Measurements from ENCODE around the gene KHDC4.
A peak's percentile ranks its signal among the peaks of the same experiment; 100 is the strongest.
"Not testable (repeated sequence)": the region's sequence is repeated elsewhere in the genome, so short reads cannot be mapped to it uniquely, and the experiment has no call there.

Gene KHDC4

DNA sequence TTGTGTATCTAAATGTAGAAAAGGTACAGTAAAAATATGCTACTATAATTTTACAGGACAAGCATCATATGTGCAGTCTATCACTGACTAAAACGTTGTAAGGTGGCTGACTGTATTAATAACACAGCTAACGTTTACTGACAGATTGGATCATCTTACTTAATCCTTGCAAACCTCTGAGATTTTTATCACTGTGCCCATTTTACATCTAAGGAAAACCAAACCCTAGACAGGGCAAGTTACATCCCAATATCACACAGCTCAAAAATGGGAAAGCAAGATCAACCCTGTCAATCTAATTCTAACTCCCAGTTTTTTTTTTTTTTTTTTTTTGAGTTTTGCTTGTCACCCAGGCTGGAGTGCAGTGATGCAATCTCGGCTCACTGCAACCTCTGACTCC lies 15.6 kb downstream of the KHDC4 start:
- in situ Hi-C loops (cut with MboI; ENCODE audit: low pct_unique_long_range_greater_than_20kb, low sequenced_read_pairs), result no loop called here
- DNase-seq, result no peak

DNA sequence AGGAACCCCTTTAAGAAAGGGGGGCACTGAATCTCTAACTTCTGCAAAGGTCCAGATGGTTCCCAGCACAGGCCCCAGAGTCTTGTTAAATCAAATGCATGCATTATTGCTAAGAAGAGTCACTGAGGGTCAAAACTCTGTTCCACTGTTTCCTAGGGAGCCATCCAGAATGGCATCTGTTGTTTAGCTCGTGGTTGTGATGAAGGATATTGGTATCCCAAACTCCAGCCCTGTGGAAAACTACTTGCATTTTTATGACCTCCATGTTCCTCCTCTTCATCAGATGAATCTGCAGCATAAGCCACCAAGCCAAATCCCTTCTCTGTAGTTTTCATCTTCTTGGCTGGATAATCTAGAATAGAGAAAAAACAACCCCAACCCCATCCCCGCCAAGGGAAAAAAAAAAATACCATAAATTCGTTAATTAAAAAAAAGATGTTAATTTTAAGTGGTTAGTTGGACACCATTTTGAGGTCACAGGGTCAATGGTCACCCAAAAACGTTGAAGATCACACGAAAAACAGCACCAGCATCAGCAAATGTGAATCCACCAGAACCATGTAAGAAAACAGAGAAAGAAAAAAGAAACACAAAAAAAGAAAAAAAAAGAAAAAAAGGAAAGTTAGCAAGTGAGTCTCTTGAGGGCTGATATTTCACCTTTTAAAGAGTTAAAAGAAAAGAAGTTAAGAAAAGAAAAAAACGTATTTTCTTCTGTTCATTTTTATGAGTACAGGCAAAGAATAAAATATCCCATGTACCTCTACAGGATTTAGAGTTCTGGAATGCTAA lies 20.1 kb downstream of the KHDC4 start:
- no peak for DNase-seq
- in situ Hi-C loops (cut with MboI; ENCODE audit: low pct_unique_long_range_greater_than_20kb, low sequenced_read_pairs), result no loop called here

DNA sequence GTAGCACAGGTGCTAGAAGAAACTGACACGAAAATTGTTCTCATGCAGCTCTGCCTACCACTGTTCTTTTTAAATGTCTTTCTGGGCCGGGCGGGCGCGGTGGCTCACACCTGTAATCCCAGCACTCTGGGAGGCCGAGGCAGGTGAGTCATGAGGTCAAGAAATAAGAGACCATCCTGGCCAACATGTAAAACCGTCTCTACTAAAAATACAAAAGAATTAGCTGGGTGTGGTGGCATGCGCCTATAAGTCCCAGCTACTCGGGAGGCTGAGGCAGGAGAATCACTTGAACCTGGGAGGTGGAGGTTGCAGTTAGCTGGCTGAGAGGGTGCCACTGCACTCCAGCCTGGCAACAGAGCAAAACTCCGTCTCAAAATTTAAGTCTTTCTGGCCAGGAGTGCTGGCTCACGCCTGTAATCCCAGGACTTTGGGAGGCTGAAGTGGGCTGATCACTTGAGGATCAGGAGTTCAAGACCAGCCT lies 22.1 kb downstream of the KHDC4 start:
- in situ Hi-C loops (cut with MboI; ENCODE audit: low pct_unique_long_range_greater_than_20kb, low sequenced_read_pairs), result no loop called here
- no peak for DNase-seq

DNA sequence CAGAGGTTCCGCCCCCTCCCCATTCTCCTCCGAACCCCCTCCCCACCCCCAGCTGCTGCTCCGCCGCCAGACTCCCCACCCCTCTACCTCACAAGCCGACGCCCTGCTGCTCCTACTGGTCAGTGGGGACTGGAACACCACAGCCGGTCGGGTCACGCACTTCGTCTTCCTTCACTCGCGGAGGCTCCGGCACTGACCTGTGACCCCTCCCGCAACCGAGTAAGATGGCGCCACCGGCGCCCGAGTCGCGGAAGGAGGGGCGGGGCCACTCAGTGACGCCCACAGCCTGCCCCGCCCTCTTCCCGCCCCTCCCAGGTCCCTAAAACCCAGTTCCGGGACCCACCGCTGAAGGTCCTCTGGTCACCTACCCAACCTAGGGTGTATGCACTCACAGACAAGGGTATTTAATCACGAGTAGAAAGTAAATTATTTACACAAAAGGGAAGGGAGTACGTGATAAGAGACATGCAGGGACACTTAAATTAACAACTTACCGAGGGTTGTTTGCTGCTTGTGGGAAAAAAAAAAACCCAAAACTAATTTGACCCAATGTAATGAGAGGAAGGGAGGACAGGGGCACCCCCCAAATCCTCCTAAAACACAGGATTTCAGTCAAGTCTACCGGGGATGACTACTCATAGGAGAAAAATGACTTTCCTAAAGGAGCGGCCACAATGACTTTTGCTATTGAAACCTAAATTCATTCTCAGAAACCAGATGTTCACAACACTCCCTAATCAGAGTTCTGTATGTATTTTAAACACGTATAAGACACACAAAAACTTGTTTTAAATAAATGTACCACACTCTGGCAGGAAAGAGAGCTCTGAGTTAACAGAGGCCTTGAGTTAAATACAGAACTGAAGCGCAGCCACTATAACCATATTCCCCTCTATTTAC lies 22.8 kb downstream of the KHDC4 start, which contains the start of gene RIT1:
Gene RIT1 (minus strand): TSS at position 194 of the 900 bp plus-strand sequence. CDS start 588 bp downstream, outside the sequence.
- DNase-seq, result peak; percentile 79
- in situ Hi-C loops (cut with MboI; ENCODE audit: low pct_unique_long_range_greater_than_20kb, low sequenced_read_pairs), result no loop called here

DNA sequence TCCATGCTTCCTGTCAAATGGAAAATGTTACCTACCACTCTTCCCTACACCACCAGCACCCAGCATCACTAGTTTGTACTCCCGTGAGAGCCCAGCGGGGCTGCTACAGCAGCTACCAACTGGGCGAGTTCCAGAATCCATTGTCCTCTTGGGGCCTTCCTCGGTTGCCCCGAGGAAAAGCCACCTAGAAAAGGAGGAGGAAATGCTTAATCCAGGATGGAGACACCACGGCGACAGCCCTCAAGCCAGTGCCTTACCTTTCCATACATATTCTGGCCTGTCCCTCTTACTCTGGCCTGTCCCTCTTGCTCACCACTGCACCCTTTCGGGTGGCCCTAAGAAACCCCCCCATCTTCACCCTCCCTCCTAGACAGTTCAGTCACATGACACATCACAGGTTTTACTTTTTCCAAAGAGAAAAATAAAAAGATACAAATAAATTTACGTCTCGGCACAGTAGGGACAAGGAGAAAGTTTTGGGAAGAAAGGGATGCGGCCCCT lies 23.5 kb downstream of the KHDC4 start:
- DNase-seq, result peak; percentile 16

DNA sequence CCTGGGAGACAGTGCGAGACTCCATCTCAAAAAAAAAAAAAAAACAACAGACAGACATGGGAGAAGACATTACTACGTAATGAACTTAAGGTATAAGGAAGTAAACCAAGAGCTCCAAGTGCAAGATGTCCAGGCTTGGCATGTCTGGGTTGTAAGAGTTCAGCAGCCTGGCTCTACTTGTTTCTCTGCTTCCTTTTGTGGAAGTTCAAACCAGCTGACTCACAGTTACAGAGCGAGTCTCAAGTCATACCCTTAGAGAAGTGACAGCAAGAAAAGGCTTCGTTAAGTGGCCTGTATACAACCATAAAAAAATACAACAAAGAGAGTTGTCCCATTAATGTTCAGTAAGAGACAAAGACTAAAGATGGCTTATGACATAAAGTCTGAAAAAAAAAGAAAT lies 24.3 kb downstream of the KHDC4 start:
- in situ Hi-C loops (cut with MboI; ENCODE audit: low pct_unique_long_range_greater_than_20kb, low sequenced_read_pairs), result no loop called here
- peak; percentile 51 for DNase-seq

More for the DNA sequence above, 23.5 kb downstream of the KHDC4 start:
- in situ Hi-C loops (cut with MboI; ENCODE audit: low pct_unique_long_range_greater_than_20kb, low sequenced_read_pairs), result no loop called here

DNA sequence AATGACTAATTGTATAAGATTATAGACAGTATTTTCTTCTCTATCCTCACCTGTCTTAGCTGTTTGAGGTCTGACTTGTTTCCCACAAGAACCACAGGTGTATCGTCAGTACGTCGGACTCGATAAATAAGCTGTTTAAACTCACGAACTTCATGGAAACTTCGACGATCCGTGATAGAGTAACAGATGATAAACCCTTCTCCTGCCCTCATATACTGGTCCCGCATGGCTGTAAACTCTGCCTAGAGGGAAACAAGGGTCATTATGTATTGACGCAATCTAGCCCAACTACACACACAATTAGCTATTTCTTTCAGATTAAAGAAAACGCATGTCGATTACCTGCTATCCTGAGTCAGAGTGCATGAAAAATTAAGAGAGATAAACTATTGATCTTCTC lies 30.0 kb downstream of the KHDC4 start:
- in situ Hi-C loops (cut with MboI; ENCODE audit: low pct_unique_long_range_greater_than_20kb, low sequenced_read_pairs), result no loop called here
- DNase-seq, result no peak

DNA sequence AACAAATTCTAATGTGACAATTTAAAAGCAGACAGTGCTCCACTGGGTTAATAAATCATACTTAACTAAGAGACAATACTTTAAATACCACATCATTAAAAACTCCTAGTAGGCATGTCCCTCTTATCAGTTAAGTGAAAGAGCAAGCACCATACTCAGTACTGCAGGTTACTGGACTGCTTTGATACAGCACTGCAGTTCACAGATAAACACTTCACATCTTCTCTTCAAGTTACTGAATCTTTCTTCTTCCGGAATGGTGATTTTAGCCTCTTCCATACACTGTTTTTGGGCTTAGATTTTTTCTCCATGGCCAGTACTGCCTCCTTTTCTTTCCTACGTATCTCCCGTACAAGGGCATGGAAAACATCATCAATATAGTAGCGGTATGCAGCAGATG lies 34.1 kb downstream of the KHDC4 start:
- in situ Hi-C loops (cut with MboI; ENCODE audit: low pct_unique_long_range_greater_than_20kb, low sequenced_read_pairs), result no loop called here
- no peak for DNase-seq

DNA sequence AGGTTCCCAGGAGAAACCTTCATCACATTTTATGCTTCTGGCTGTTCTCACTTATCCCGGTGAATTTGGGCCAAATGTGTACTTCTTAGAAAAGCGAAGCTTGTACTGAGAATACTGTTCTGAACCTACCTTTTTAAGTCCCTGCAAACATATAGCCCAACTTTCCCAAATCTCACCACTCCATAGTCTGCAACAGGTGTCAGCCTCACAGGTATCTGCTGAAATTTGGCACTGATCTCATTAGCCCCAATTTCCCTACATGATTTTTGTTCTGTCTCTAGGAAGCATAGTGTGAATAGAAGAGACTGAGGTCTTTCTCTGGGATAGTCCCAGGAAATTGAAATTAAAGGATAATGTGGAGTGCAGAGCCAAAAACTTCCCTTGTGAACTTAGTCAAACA lies 34.5 kb downstream of the KHDC4 start:
- in situ Hi-C loops (cut with MboI; ENCODE audit: low pct_unique_long_range_greater_than_20kb, low sequenced_read_pairs), result no loop called here

DNA sequence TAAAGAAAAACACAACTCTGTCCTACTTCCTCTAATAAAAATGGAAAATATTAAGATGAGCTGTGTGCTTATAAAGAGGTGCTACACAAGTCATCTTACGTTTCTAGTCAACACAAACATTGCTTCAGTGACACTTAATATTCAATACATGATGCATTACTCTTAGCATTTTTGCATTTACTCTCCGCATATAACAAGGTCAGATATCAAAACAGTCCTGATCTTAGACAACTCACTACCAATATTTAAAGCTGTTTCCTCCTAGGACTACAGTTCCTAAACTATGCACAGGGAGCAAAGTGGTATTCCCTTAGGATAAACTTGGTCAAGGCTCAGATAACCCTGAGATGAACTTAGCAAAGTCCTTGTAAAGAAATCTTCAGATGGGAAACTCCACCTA lies 35.3 kb downstream of the KHDC4 start:
- DNase-seq, result no peak
- in situ Hi-C loops (cut with MboI; ENCODE audit: low pct_unique_long_range_greater_than_20kb, low sequenced_read_pairs), result no loop called here

More for the DNA sequence above, 34.5 kb downstream of the KHDC4 start:
- no peak for DNase-seq

DNA sequence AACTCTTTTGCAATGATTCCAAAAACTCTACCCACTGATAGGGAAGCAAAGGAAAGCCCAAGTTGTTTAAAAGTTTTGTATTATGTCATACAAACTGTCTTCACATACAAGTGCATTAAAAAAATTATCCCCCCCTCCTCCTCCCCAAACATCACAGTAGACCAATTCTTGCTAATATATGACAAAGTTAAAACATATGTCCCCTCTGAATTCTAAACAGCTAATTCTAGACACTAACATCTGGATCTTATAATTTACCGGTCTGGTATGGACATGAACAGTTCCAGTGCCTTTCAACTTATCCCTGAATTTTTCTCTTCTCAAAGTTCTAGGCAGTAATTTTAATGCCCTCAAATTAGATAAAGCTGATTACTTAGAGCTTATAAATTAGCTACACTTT lies 36.5 kb downstream of the KHDC4 start:
- in situ Hi-C loops (cut with MboI; ENCODE audit: low pct_unique_long_range_greater_than_20kb, low sequenced_read_pairs), result no loop called here
- no peak for DNase-seq

DNA sequence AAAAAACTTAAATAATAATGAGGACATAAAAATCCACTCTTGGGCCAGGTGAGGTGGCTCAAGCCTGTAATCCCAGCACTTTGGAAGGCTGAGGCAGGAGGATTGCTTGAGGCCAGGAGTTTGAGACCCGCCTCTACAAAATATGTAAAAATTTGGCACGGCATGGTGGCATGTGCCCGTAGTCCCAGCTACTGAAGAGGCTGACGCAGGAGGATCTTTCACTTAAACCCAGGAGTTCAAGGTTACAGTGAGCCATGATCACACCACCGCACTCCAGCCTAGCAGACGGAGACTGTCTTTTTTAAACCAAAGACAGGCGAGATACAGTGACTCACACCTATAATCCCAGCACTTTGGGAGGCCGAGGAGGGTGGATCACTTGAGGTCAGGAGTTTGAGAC lies 37.7 kb downstream of the KHDC4 start:
- in situ Hi-C loops (cut with MboI; ENCODE audit: low pct_unique_long_range_greater_than_20kb, low sequenced_read_pairs), result not testable (repeated sequence)

DNA sequence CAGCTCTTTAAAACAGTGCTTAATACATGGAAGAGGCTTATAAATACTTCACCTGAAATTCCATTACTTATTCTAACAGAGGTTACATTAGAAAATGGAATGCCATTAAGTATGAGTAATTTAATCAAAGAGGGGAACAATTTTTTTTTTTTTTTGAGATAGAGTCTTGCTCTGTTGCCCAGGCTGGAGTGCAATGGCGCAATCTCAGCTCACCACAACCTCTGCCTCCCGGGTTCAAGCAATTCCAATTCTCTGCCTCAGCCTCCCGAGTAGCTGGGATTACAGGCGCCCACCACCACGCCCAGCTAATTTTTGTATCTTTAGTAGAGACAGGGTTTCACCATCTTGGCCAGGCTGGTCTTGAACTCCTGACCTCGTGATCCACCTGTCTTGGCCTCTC lies 38.6 kb downstream of the KHDC4 start:
- DNase-seq; in situ Hi-C loops (cut with MboI; ENCODE audit: low pct_unique_long_range_greater_than_20kb, low sequenced_read_pairs): not testable (repeated sequence)

More for the DNA sequence above, 37.7 kb downstream of the KHDC4 start:
- DNase-seq, result not testable (repeated sequence)

DNA sequence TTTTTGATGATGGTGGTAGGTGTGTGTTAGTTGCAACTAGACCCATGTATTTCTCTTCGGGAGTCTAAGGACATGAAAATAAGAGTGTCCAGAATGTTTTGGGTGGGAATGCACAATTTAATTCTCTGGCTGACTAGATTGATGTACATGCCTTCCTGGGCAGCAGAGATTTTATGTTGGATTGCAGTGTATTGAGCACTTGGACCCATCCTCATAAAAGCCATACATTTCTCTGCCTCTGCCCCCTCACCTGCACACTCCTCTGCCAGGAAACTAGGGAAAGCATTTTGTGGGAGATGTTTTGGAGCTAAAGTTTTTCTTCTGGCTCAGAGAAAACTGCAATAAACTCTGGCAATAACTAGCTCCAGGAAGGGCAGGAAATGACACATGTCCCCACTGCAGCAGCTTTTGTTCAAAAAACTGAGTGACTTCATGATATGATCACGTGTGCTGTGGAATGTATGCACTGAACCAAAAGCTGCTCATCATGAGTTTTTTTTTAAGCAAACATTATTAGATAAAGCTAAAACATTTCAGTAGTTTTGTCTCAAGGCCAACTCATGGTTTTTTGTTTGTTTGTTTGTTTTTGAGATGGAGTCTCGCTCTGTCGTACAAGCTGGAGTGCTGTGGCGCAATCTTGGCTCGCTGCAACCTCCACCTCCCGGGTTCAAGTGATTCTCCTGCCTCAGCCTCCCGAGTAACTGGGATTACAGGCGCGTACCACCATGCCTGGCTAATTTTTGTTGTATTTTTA lies 40.6 kb downstream of the KHDC4 start:
- peak; percentile 27 for DNase-seq
- in situ Hi-C loops (cut with MboI; ENCODE audit: low pct_unique_long_range_greater_than_20kb, low sequenced_read_pairs), result no loop called here

DNA sequence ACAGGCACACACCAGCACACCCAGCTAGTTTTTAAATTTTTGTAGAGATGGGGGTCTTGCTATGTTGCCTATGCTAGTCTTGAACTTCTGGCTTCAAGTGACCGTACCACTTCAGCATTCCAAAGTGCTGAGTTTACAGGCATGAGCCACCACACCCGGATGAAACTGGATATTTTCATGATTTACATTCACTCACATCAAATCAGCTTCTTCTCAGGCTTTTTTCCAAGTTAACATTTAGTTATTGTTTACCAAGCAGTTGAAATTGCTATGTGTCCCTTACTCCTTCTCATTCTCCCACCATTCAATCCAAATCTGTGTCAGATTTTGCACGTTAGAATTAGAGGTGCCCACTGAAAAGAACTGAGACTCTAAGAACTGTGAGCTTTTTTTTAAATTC lies 41.4 kb downstream of the KHDC4 start:
- in situ Hi-C loops (cut with MboI; ENCODE audit: low pct_unique_long_range_greater_than_20kb, low sequenced_read_pairs), result no loop called here
- no peak for DNase-seq

DNA sequence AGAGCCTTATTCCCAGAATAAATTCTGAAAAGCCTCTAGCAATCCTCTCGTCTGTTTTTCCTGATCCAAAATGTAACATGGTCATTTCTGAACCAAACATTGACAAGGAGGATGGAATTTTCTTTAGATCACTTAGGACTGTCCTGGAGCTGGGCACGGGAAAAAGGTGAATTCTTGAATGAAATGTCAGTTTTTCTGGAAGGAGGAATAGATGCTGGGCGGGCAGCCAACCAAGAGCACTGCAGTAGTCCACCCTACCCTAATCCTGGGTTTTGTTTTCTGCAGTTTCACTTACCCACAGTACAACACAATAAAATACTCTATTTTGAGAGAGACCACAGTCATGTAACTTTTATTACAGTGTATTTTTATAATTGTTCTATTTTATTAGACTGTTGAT lies 44.0 kb downstream of the KHDC4 start:
- in situ Hi-C loops (cut with MboI; ENCODE audit: low pct_unique_long_range_greater_than_20kb, low sequenced_read_pairs), result no loop called here

DNA sequence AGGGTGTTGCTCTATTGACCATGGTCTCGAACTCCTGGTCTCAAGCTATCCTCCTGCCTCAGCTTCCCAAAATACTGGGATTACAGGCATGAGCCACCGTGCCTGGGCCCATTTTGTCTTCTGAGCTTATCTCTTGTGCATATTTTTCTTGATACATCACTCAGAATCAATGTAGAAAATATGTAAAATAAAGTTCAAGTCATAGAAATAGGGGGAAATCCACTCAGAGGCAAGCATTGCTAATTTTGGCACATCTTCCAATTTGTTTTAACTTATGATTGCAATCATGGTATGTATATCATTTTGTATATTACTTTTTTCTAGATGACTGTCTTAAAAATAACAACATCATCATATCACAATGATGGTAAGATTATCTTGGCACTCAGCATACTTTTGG lies 44.6 kb downstream of the KHDC4 start:
- in situ Hi-C loops (cut with MboI; ENCODE audit: low pct_unique_long_range_greater_than_20kb, low sequenced_read_pairs), result no loop called here
- no peak for DNase-seq

More for the DNA sequence above, 44.0 kb downstream of the KHDC4 start:
- DNase-seq, result no peak

DNA sequence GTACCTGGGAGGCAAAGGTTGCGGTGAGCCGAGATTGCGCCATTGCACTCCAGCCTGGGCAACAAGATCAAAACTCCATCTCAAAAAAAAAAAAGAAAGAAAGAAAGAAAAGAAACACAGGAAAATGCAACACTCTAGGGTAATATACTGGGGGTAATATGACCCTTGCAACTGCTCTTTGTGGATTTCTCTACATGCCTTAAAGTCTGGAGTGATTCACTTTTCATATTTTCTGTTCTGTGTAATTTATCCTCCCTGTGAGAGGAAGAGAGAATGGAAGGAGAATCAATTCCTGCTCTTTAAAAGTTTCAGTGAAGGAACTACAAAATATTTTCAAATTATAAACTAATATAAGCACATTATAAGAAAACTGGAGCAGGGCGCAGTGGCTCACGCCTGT lies 45.7 kb downstream of the KHDC4 start:
- DNase-seq, result no peak
- in situ Hi-C loops (cut with MboI; ENCODE audit: low pct_unique_long_range_greater_than_20kb, low sequenced_read_pairs), result no loop called here

DNA sequence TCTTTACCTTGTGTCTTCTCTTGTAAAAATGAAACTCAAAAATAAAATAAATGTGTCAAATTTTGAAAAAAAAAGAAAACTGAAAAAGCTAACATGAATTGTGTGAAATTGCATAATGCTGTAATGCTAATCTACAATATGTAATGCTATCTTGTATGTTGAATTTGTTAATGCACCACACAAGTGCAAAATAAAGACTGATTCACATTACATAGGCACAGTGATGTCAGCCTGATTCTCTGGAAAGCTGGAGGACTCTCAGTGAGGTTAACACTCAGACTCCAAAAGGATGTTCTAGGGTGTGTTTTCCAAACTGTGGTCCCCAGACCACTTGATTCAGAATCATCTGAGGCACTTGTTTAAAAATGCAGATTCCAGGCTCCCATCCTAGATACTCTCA lies 49.2 kb downstream of the KHDC4 start:
- in situ Hi-C loops (cut with MboI; ENCODE audit: low pct_unique_long_range_greater_than_20kb, low sequenced_read_pairs), result no loop called here
- no peak for DNase-seq
